GM21529 (cell line): ENCODE measurements around the gene IGSF3.

Source experiments
- ATAC-seq: cut with Tn5 transposase; IDR thresholded peaks from one replicate; pipeline ENCODE4 v1.9.1; 2021; ENCODE audit not compliant: unreplicated experiment

IGSF3 gene

DNA sequence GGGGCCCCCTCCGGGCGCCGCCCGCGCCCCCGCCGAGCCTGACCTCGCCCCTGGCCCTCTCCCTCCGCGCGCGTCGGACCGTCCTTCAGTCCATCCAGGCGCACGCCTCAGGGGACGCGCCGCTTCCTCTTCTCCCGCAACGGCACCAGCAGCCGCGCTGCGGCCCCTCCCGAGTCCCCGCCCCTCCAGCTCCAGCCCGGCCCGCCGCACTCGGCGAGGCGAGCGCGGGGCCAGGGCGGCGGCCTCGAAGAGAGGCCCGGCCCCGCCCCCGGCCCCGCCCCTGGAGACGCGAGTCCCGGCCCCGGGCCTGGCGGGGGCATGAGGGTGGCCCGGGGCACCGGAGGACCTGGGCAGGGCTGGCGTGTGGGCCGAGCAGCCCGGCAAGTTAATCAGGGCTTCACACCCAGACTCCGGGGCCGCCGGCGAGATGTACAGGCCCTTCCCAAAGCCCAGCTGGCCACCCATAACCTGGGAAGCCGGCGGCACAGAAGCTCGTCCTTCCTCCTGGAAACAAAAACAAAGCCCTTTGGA lies at the start of gene IGSF3:
Gene IGSF3, minus strand, starts transcription at position 159 of the 531 bp plus-strand sequence. CDS start 1,407 bp downstream, outside the sequence.
- no peak for ATAC-seq

DNA sequence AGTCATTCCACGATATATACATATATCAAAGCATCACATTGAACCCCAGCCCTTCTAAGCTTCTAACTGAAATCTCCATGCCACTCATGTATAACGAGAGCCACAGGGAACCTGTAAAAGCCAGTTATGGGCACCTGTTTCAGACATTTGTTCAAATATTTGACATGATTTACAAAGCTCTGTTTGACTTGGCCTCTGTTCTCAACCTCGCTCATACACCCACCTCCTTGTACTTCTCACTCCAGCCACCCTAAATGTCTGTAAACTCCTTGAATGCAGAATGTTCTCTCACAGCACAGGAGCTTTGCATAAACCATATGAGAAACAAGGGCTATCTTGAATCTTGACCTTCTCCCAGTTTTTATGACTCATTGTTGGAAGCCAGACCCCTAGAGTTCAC lies 49.8 kb upstream of the IGSF3 start:
- no peak for ATAC-seq

DNA sequence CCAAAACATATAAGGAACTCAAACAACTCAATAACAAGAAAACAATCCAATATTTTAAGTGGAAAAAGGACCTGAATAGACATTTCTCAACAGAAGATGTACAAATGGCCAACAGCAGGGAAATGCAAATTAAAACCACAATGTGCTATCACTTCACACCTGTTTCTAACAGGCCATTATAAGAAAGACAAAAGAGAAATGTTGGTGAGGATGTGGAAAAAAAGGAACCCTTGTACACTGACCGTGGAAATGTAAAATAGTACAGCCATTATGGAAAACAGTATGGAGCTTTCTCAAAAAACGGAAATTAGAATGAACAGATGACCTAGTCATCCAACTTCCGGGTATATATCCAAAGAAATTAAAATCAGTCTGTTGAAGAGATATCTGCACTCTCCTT lies 48.9 kb upstream of the IGSF3 start:
- no peak for ATAC-seq

DNA sequence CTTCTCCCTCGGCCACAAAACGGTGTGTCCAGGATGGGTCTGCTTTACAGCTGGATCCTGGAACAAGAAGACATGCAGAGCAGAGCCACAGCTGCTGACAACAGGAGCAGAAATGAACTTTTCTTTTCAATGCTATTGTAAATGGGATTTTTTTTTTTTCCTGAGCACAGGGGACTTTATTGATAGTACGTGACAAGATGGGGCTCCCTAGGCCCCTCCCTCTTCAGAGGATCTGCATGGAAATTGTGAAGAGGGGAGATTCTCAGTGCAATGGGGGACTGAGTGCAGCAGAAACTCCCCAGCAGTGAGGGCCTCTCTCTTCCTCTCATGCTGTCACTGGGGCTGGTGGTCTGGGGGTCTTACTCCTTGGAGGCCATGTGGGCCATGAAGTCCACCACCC lies 45.9 kb upstream of the IGSF3 start:
- no peak for ATAC-seq

DNA sequence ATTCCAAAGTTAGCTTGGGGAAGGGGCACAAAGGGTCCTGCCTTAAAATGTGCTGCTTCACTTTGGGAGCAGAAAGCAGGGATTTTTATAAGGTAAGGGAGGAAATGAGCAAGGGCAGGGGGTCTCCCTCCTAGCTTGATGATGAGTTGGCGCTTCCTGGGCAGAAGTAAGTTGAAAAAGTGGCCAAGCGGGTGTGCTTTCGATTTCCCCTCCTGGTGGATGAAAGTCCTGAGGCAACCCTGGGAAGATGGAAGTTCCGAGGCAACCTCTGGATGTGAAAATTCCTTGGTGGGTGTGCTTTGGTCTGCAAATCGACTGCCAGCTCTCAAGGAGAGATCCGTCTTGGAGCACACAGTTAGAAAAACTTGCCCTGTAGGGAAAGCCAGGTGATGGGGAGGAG lies 45.0 kb upstream of the IGSF3 start:
- no peak for ATAC-seq

DNA sequence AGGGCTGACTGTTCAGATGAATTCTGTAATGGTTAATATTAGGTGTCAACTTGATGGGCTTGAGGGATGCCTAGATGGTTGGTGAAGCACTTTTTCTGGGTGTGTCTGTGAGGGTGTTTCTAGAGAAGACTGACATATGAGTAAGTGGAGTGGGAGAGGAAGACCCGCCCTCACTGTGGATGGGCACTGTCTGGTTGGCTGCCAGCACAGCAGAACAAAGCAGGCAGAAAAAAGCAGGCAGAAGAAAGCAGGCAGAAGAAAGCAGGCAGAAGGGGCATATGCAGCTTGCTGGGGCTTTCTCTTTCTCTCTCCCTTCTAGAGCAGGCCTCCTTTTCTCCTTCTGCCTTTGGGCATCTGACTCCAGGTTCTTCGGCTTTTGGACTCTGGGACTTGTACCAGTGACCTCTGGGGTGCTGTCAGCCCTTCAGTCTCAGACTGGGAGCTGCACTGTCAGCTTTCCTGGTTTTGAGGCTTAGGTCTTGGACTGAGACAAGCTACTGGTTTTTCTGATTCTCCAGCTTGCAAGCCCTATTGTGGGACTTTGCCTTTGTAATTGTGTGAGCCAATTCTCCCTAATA lies 43.8 kb upstream of the IGSF3 start:
- ATAC-seq = no peak

DNA sequence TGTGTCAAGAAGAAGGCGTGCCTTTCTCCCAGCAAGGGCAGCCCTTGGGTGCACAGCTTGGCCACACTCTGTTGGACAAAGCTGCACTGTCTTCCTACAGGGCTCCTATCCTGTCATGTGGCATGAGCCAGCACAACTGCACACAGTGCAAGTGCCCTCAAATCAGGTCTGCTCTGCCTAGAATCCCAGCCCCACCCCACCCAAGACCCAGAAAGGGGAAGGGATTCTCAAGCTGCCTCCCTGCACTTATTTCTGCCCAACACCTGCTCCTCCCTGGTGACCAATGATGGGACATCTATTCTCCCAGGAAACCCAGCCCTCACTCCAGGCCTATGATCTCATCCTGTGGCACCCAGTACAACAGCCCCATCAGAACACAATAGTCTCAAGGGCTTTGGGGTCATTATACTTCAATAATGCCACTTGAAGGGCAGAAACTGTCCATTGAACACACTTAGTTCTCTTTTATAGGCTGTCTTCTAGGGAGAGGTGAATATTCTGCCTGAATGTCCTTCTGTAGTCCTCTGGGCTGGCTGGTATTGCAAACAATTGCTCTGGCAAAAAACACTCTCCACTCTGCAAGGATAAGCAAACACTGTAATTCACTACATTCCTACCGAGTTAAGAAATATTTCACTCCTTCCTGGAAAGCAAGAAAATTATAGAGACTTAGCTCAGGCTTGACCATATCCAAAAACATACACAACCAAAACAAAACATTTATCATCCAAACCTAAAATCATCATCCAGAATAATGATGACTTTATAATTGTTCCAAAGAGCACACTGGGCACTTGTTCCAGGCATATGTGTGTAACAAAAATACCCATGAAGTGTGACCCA lies 43.1 kb upstream of the IGSF3 start:
- ATAC-seq = no peak

DNA sequence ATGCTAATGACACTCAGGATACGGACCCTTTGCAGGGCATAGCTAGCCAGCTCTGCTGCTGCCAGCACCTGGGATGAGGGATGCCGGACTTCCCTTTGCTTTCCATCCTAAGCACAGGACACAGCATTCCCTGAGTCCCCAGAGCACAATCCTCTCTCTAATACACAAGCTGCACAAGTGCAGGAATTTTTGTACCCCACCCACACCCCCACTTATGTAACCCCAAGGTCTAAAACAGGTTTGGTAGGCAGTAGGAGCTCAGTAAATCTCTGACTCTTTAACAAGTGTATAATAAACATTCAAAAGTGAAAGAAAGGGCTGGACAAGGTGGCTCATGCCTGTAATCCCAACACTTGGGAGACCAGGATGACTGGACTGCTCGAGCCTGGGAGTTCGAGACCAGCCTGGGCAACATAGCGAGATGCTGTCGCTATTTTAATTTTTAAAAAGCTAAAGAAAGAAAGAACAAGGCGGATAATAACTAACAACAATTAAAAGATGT lies 42.2 kb upstream of the IGSF3 start:
- ATAC-seq = no peak

DNA sequence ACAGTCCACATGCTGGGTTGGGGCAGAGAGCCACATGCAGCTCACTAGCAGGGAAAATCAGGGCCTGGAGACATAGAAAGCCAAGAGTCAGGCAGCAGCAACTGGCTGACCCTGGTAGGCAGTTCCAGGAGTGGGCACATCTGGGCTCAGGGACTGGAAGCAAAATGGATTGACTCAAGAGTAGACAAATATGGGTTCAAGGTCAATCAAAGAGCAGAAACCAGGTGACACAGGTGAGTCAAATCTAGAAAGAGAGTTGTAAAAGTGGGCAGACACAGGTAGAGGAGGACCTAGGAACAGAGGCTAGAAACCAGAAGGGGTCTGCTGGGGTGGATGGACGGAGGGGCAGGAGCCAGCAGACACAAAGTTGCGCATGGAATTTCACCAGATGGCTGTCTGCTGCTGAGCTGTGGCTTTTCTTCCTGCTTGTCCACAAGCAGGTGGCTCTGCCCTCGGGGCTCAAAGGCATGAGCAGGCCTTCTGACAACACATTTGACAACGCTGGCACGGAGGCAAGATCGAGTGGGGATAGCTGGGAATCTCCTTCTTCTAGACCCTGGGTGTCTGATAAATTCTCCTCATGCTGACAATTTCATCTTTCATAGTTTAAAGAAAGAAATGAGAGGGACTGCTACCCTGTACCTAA lies 40.8 kb upstream of the IGSF3 start:
- no peak for ATAC-seq

DNA sequence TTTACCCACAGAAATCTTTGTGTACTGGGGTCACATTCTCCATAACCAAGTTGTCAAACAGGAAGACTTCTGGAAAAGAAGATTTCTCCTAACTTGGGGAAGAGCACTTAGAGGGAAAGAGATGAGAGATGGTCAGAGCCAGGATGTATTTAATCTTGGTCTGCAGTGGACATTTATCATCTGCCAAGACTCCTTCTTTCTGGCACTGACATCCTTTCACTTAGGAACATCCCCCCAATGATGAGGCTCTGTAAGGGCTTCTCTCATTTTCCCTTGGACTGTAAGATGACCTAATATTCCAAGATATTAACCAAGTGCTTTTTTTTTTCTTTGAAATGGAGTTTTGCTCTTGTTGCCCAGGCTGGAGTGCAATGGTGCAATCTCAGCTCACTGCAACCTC lies 39.3 kb upstream of the IGSF3 start:
- ATAC-seq = no peak

DNA sequence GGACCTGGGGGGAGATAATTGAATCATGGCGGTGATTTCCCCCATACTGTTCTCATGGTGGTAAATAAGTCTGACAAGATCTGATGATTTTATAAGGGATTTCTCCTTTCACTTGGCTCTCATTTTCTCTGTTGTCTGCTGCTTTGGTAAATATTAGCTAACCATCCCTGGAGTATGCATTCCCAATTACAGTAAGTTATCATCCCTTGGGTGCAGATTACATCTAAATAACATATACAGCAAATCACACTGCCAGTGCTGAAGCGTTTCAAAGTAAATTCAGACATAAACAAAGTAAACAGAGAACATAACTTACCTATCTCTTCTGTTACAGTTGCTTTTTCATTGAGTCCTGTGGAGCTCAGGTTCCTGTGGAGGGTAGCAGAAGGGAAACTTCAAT lies 38.6 kb upstream of the IGSF3 start:
- ATAC-seq = no peak

DNA sequence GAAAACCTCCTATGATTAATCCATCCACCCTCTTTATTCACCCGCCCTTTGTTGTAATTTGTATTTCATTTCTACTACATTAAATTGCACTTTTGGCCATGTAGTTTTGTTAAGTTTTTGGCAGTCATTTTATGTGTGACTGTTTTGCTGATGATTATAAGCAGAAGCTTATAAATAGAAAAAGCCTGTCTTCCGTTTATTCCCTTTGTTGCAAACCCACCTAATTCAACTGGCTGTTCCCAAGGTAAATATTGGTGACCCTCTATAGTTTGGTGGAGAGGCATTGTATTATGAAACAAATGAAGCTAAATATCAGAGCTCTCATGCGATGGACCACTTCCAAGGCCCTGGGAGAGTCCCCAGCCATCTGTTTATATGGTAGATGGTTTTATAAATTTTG lies 36.7 kb upstream of the IGSF3 start:
- ATAC-seq = no peak

DNA sequence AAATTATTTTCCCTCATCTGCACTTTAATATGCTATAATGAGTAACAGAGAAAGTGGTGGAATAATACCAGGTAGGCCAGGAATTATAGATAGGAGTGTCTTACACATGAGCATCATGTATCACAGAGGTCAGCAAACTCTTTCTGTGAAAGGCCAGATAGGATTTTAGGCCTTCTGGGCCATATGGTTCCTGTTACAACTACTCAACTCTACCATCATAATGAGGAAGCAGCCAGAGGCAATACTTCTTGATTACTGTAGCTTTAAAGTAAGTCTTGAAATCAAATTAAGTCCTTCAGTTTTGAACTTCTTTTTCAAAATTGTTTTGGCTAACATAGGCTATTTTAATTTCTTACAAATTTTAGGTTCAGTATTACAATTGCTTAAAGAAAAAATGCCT lies 32.1 kb upstream of the IGSF3 start:
- no peak for ATAC-seq

DNA sequence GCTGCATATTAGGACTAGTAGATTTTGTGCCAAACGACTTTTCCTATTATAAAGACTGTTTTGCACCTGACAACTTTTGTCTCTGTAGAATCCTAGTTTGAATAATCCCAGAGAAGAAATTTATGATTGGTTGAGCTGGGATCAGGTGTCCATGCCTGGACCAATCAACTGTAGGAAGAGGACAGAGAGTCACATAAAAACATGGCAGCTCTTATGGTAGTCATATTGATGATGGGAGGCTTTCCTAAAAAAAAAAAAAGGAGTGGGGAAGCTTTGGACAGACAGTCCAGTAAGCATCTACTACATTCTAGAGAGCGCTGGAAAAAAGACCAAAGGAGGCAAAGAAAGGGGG lies 30.7 kb upstream of the IGSF3 start:
- ATAC-seq = no peak

DNA sequence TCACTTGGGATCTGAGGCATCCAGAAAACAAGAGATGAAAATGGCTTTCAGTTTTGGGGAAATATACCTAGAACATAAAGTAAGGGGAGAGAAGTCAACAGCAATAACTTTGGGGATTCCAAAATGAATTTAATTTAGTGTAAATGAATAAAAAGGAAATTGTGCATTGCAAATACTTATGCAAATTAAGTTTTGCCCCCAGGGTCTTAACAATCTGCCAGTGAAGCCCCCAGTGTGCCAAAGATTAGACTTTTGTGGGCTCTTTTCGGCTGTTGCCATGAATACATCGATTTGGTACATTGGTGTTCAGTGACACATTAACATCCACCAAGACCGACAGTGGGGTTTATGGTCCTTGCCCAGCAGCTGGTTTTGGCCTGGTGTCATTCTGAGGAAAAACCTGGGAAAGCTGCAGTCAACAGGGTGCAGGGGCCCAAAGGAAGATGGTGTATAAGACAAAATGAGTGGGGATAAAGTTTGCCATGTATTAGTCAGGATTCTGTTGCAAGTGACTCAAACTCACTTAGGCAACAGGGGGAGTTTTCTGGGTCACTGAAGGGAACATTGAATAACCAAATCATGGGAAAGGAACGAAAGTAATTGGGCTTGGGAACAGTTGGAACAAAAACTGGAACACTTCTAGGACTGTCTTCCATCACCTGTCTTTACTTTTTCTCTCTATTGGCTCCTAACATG lies 30.2 kb upstream of the IGSF3 start:
- no peak for ATAC-seq

DNA sequence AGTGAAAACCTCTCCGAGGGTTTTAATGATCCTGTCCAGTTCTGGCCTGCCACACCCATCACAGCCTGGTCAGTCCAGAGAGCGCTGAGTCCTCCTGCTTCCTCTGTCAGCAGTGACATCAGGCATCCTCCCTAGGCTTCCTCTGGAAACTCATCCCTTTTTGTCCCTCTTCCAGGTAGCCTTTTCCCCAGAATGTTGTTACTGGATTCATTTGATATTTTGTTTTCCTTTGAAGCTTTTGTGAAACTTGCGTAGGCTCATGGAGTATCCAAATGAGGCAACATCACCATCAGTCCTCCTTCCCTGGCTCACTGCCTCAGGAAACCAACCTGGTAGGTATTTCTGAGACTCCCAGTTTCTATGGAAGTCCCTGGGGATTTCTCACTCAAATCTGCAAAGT lies 27.0 kb upstream of the IGSF3 start:
- no peak for ATAC-seq

DNA sequence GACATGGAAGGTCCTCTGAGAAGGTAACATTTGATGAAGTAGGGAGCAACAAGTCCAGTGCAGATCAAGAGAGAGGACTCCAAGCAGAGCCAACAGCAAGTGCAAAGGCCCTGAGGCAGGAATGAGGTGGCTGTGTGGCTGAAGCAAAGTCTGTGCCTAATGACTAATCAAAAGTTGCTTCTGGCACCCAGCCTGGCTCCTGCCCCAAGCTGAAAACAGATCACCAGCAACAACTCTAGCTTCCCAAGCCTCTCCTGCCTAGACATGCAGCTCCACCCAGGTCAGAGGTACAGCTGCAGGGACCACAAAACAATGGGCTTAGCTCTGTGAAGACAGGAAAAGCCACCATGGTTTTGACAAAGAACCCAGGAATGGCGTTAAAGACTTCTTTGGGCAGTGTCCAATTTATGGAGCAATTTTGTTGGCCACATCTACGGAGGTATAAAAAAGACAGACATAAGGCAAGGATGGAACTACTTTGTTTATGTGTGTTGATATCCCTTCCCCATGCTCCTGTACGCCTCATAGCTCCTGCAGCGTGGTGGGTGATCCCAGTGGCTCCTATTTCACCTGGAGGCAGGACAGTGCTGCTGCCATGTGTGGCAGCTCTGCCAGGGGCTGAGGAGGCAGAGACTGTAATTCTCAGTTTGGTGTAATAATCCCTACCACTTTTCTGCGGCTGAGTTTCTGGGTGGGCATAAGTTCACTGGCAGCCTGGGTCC lies 26.4 kb upstream of the IGSF3 start:
- ATAC-seq = no peak

DNA sequence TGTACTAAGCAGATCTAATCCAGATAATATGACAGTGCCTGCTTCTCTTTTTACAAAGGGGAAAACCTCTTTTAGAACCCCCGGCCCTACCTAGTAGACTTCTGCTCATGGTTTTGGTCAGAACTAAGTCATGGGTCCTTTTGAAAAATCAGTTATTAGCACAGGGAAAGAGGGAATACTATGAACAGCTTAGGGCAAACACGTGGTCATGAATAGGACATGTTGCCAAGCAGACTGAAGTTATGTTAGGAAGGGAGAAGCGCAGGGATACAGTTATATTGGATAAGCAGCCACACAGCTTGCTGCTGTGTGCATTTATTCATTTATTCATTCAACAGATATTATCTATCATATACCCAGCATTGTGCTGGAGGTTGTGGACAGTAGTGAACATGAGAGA lies 25.3 kb upstream of the IGSF3 start:
- ATAC-seq = no peak

DNA sequence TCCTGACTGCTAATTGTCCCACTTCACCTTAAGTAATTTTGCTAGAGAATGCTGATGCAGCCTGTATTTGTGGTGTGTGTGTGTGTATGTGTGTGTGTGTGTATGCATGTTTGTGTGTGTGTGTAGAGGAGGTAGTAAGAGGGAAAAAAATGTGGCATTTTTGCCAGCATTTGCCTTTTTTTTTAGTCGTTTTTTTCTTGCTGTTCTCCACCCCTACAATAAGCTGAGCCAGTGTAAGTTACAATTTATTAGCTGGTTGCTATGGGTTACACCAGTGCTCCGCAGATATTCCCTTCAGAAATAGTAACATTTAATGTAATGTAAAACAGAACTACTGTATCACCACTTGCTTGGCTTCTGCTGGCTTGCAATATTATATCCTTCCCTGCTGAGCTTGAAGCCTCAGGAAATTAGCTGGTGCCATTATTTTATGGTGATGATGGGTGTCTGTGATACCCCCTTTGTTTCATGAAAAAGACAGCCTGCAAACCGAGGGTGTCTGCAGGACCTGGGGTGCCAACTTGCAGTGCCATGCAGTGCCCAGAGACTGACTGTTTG lies 23.4 kb upstream of the IGSF3 start:
- ATAC-seq = no peak

DNA sequence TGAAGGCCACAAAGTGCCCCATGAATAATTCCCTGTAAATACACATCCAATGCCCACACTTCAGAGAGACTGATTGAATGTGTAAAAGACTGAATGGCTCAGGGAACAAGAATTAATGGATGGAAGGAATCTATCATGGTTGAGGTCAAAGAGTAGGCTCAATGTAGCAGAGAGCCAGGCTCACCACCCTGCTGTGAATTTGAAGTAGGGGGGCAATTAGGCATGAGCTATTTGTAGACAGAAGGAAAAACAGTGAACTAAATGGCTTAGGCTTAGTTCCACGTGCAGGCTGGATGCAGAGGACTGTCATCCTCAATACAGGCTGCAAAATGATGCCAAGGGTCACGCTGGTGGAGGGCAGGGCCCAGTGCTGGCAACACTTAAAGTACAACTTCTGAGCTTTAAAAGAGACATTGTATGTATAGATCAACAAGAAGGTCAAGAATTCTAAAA lies 22.9 kb upstream of the IGSF3 start:
- no peak for ATAC-seq
